IMR-90 (cell line): ENCODE measurements around the gene ZBTB11. TPM values are rescaled to one million over a fixed set of nuclear protein-coding genes. Genes with fewer than 3 reads are reported as not detected.
"Not testable (repeated sequence)": the region's sequence is repeated elsewhere in the genome, so short reads cannot be mapped to it uniquely, and the experiment has no call there.

ENCODE experiments used
- ATAC-seq: fragments of 200-7000 bp; cut with Tn5 transposase; 2 replicates; pipeline ENCODE4 v1.9.1; 2020; ENCODE audit warnings: low read depth, mild to moderate bottlenecking, moderate library complexity
- BruUV-seq: library from RNA; stranded (reverse); fragments of 400-500 nt; replicated peaks from 2 replicates; lab custom pipeline; 2021; lab: Mats Ljungman, UMichigan
- CTCF ChIA-PET: fragments of 300-600 bp; formaldehyde crosslinking; extraction: SDS; loops from one replicate; lab custom pipeline; 2021; ENCODE audit warnings: antibody characterized with exemption; lab: Yijun Ruan, JAX
- POLR2A ChIA-PET: fragments of 300-600 bp; sonication (Branson Sonifier 250); formaldehyde crosslinking; loops from one replicate; lab custom pipeline; 2022; ENCODE audit warnings: antibody characterized with exemption; ENCODE audit not compliant: unreplicated experiment; lab: Charles Lee
- DNase-seq: peaks from one replicate; pipeline ENCODE4 v3.0.0; 2013
- H2AFZ ChIP-seq: replicated peaks from 2 replicates; pipeline ENCODE3; 2013; ENCODE audit warnings: low read length, mild to moderate bottlenecking; ENCODE audit not compliant: poor library complexity
- H2AK5ac ChIP-seq: 2 replicates; pipeline ENCODE4 v1.6.1; 2013; ENCODE audit warnings: low read depth, low read length, inconsistent platforms
- H2AK9ac ChIP-seq: replicated peaks from 2 replicates; pipeline ENCODE3; 2013; ENCODE audit warnings: mild to moderate bottlenecking, low read depth, low read length, moderate library complexity; ENCODE audit not compliant: poor library complexity
- H2BK120ac ChIP-seq: 2 replicates; pipeline ENCODE4 v1.6.1; 2013; ENCODE audit warnings: low read depth, low read length, inconsistent platforms
- H2BK15ac ChIP-seq: 3 replicates; pipeline ENCODE4 v1.6.1; 2013; ENCODE audit warnings: low read depth, low read length, inconsistent platforms
- H2BK20ac ChIP-seq: 2 replicates; pipeline ENCODE4 v1.6.1; 2013; ENCODE audit warnings: low read depth, mild to moderate bottlenecking, inconsistent platforms, low read length, moderate library complexity
- H2BK5ac ChIP-seq: 2 replicates; pipeline ENCODE4 v1.6.1; 2013; ENCODE audit warnings: mild to moderate bottlenecking, low read depth, low read length, inconsistent platforms; ENCODE audit not compliant: poor library complexity, severe bottlenecking
- H3K14ac ChIP-seq: replicated peaks from 2 replicates; pipeline ENCODE4 v1.6.1; 2013; ENCODE audit warnings: low read depth, low read length, inconsistent platforms
- H3K18ac ChIP-seq: 2 replicates; pipeline ENCODE4 v1.6.1; 2013; ENCODE audit warnings: low read depth, low read length, control low read depth
- H3K23ac ChIP-seq: 2 replicates; pipeline ENCODE4 v1.6.1; 2013; ENCODE audit warnings: low read depth, low read length, inconsistent platforms
- H3K27ac ChIP-seq: 2 replicates; pipeline ENCODE4 v1.5.1; 2013; ENCODE audit warnings: mild to moderate bottlenecking, control low read depth, low read length; ENCODE audit not compliant: insufficient read depth
- H3K27me3 ChIP-seq: 2 replicates; pipeline ENCODE4 v1.6.1; 2013; ENCODE audit warnings: low read length; ENCODE audit not compliant: control insufficient read depth, insufficient read depth
- H3K36me3 ChIP-seq: 2 replicates; pipeline ENCODE4 v1.6.1; 2013; ENCODE audit warnings: low read length, mixed read lengths; ENCODE audit not compliant: control insufficient read depth, insufficient read depth
- H3K4ac ChIP-seq: 2 replicates; pipeline ENCODE4 v1.6.1; 2013; ENCODE audit warnings: low read depth, low read length, inconsistent platforms
- H3K4me1 ChIP-seq: 2 replicates; pipeline ENCODE4 v1.6.1; 2013; ENCODE audit warnings: low read length, mixed read lengths; ENCODE audit not compliant: control insufficient read depth, insufficient read depth
- H3K4me2 ChIP-seq: 2 replicates; pipeline ENCODE4 v1.6.1; 2013; ENCODE audit warnings: low read depth, mild to moderate bottlenecking, control low read depth, low read length, moderate library complexity
- H3K4me3 ChIP-seq: 2 replicates; pipeline ENCODE4 v1.5.1; 2013; ENCODE audit warnings: low read depth, mild to moderate bottlenecking, control low read depth, low read length, moderate library complexity; ENCODE audit not compliant: insufficient read depth
- H3K56ac ChIP-seq: 2 replicates; pipeline ENCODE4 v1.6.1; 2013; ENCODE audit warnings: low read length, inconsistent platforms; ENCODE audit not compliant: insufficient read depth; ENCODE audit errors: extremely low read depth
- H3K79me1 ChIP-seq, 2 experiments: 2 replicates each; pipeline ENCODE4 v1.6.1; 2013; ENCODE audit warnings: low read length in 2 of 2, inconsistent platforms in 1 of 2, low read depth in 1 of 2
- H3K9ac ChIP-seq: 2 replicates; pipeline ENCODE4 v1.6.1; 2013; ENCODE audit warnings: low read depth, low read length, control low read depth
- H3K9me1 ChIP-seq: 2 replicates; pipeline ENCODE4 v1.6.1; 2013; ENCODE audit warnings: low read length, inconsistent platforms; ENCODE audit not compliant: insufficient read depth
- H3K9me3 ChIP-seq: 2 replicates; pipeline ENCODE4 v1.6.1; 2013; ENCODE audit warnings: low read length; ENCODE audit not compliant: control insufficient read depth, insufficient read depth
- H4K20me1 ChIP-seq: 2 replicates; pipeline ENCODE4 v1.6.1; 2013; ENCODE audit warnings: low read length, inconsistent platforms; ENCODE audit not compliant: insufficient read depth
- H4K5ac ChIP-seq: 2 replicates; pipeline ENCODE4 v1.6.1; 2013; ENCODE audit warnings: mild to moderate bottlenecking, low read depth, low read length, control low read depth
- H4K8ac ChIP-seq, 2 experiments: 2 replicates each; pipeline ENCODE4 v1.6.1; 2013; ENCODE audit warnings: low read depth in 2 of 2, low read length in 2 of 2, control low read depth in 1 of 2, inconsistent platforms in 1 of 2
- H4K91ac ChIP-seq: 2 replicates; pipeline ENCODE4 v1.6.1; 2013; ENCODE audit warnings: low read depth, low read length, inconsistent platforms; ENCODE audit not compliant: insufficient read depth
- WGBS, 2 experiments: methylation state at CpG; one replicate each; pipeline versions ENCODE4 v1.1.5 to v1.1.7; 2013; ENCODE audit warnings: missing lambda C conversion rate in 2 of 2; ENCODE audit not compliant: insufficient read length in 1 of 2; ENCODE audit errors: extremely low coverage in 2 of 2; 5-methylcytosine and 5-hydroxymethylcytosine counted together
- dilution Hi-C: fragments of 300-500 bp; cut with HindIII; formaldehyde crosslinking; loops from one replicate; pipeline ENCODE4 v1.14.3; 2018; ENCODE audit warnings: low sequenced_read_pairs; ENCODE audit not compliant: unreplicated experiment
- in situ Hi-C: fragments of 300-500 bp; cut with MboI; formaldehyde crosslinking; loops from 3 replicates; pipeline ENCODE4 v1.14.3; 2019; ENCODE audit warnings: low sequenced_read_pairs, inconsistent platforms, mixed read lengths
- intact Hi-C: fragments of 100-400 bp; cut with micrococcal nuclease; formaldehyde crosslinking; loops from 2 replicates; pipeline ENCODE4 v1.10.0; 2022
- polyA plus RNA-seq, 3 experiments: library from polyadenylated mRNA; depleted of rRNA; stranded (reverse); fragments of >200 nt; gene quantifications; 2 replicates each; pipeline ENCODE4 v1.2.3, GENCODE V29; 2012; ENCODE audit warnings: low replicate concordance in 1 of 3
- total RNA-seq: library from RNA; depleted of rRNA; stranded (reverse); fragments of >200 nt; gene quantifications from 2 replicates; pipeline ENCODE4 v1.2.3, GENCODE V29; 2012

The ZBTB11 gene
- total and polyA plus RNA-seq, 2 of the 4 experiments (the other 2 are of a cell fraction) = 6.0 to 17.2 TPM

GRCh38 chr3:101678837-101679236 lies 1.9 kb upstream of the ZBTB11 start:
- H2AK9ac ChIP-seq, H2AK5ac ChIP-seq, H3K4me3 ChIP-seq, in situ Hi-C loops, H2BK20ac ChIP-seq, CTCF ChIA-PET, H3K9ac ChIP-seq, H3K9me1 ChIP-seq, ATAC-seq, H4K8ac ChIP-seq, H3K4me2 ChIP-seq, H2BK120ac ChIP-seq, H3K18ac ChIP-seq, H2BK5ac ChIP-seq, DNase-seq, H3K4ac ChIP-seq, POLR2A ChIA-PET, H2BK15ac ChIP-seq, H3K14ac ChIP-seq, H4K91ac ChIP-seq, dilution Hi-C loops, BruUV-seq, H3K4me1 ChIP-seq, H4K5ac ChIP-seq, H2AFZ ChIP-seq, H3K9me3 ChIP-seq, H3K27me3 ChIP-seq, H3K23ac ChIP-seq, H3K27ac ChIP-seq, H3K56ac ChIP-seq: not testable (repeated sequence)
- WGBS, 2 experiments = no CpG with 5 or more reads among the region's 2 CpGs
- peaks cover 6 to 36% of the 10 kb centered on the region in 2 experiments; a peak in 3 of 4 replicates for H3K79me1 ChIP-seq
- H3K36me3 ChIP-seq = peaks cover 22% of the 10 kb centered on the region
- intact Hi-C loops = loop anchor here (10.0 kb wide), 1 partner anchor 1604 kb away; no protein-coding TSS in a partner anchor
- peaks cover 37% of the 10 kb centered on the region for H4K20me1 ChIP-seq
